Ovary (tissue), 3 donors: ENCODE data around the gene C11orf91.

ENCODE experiments used
- EP300 ChIP-seq: sonication (generic); formaldehyde crosslinking; IDR thresholded peaks from one replicate; pipeline ENCODE4 v1.6.1; 2017; ENCODE audit warnings: antibody characterized with exemption
- TF ChIP-seq, protein P1 (sequence below), 3 donors: fragments of 450-650 bp in 2 of 3; fragments of 200-600 bp in 1 of 3; IDR thresholded peaks; one replicate each; pipeline versions ENCODE4 v1.5.1 to v1.8.0; 2016 to 2022; ENCODE audit warnings: antibody characterized with exemption in 3 of 3, mild to moderate bottlenecking in 1 of 3
- donor health status: DM: no; HTN: no; CAD: no.

DNA sequence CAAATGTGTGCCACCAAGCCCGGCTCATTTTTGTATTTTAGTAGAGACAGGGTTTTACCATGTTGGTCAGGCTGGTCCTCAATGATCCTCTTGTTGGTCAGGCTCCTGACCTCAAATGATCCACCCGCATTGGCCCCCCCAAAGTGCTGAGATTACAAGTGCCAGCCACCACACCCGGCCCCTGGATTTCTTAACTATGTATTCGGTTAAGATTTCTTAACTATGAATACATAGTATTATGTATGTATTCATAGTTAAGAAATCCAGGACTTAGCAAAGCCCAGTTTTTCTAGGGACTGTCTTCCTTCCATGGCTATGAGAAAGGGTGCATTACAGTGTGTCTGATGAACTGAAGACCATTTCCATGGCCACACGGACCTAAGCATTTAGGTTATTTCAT lies 1.7 kb downstream of the C11orf91 start:
- TF ChIP-seq, protein P1, sequence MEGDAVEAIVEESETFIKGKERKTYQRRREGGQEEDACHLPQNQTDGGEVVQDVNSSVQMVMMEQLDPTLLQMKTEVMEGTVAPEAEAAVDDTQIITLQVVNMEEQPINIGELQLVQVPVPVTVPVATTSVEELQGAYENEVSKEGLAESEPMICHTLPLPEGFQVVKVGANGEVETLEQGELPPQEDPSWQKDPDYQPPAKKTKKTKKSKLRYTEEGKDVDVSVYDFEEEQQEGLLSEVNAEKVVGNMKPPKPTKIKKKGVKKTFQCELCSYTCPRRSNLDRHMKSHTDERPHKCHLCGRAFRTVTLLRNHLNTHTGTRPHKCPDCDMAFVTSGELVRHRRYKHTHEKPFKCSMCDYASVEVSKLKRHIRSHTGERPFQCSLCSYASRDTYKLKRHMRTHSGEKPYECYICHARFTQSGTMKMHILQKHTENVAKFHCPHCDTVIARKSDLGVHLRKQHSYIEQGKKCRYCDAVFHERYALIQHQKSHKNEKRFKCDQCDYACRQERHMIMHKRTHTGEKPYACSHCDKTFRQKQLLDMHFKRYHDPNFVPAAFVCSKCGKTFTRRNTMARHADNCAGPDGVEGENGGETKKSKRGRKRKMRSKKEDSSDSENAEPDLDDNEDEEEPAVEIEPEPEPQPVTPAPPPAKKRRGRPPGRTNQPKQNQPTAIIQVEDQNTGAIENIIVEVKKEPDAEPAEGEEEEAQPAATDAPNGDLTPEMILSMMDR (IDR thresholded peaks at IDR 0.05), result no peak
- TF ChIP-seq EP300, result no peak
